SJSA1 (cell line): Measurements from ENCODE around the gene CFI. TPM values are rescaled to one million over a fixed set of nuclear protein-coding genes. Genes with fewer than 3 reads are reported as not detected.
A peak's percentile ranks its signal among the peaks of the same experiment; 100 is the strongest.

Experiments
- DNase-seq, 2 experiments: peaks; one replicate each; pipeline ENCODE4 v3.0.0-alpha.2; 2015 to 2020; ENCODE audit warnings: low spot score in 2 of 2, low read depth in 1 of 2
- H3K27ac ChIP-seq: fragments of 250-450 bp; sonication (Bioruptor Pico); 2 replicates; pipeline ENCODE4 v1.5.1; 2020; ENCODE audit warnings: mild to moderate bottlenecking, moderate library complexity
- H3K27me3 ChIP-seq: fragments of 250-450 bp; sonication (Bioruptor Pico); replicated peaks from 2 replicates; pipeline ENCODE4 v1.5.1; 2020; ENCODE audit warnings: mild to moderate bottlenecking, moderate library complexity
- H3K36me3 ChIP-seq: fragments of 250-450 bp; sonication (Bioruptor Pico); 2 replicates; pipeline ENCODE4 v1.5.1; 2020; ENCODE audit warnings: mild to moderate bottlenecking
- H3K4me1 ChIP-seq: fragments of 250-450 bp; sonication (Bioruptor Pico); replicated peaks from 2 replicates; pipeline ENCODE4 v1.6.1; 2021; ENCODE audit warnings: mild to moderate bottlenecking
- H3K4me3 ChIP-seq: fragments of 250-450 bp; sonication (Bioruptor Pico); 2 replicates; pipeline ENCODE4 v1.5.1; 2020; ENCODE audit warnings: mild to moderate bottlenecking
- H3K9me3 ChIP-seq: fragments of 250-450 bp; sonication (Bioruptor Pico); replicated peaks from 2 replicates; pipeline ENCODE4 v1.5.1; 2020; ENCODE audit warnings: mild to moderate bottlenecking
- total RNA-seq: library from RNA; depleted of rRNA; stranded (reverse); fragments of >200 nt; shearing (Covaris generic); gene quantifications from 2 replicates; pipeline ENCODE4 v1.2.3, GENCODE V29; 2014; rRNA removed

Gene CFI
- total RNA-seq: 3.7 and 6.1 TPM in 2 replicates

- peak in 1 of 2 experiments; percentile 25 for DNase-seq
- no peaks in the 10 kb centered on the region for H3K9me3 ChIP-seq
- H3K36me3 ChIP-seq: no peaks in the 10 kb centered on the region
- H3K4me1 ChIP-seq: no peaks in the 10 kb centered on the region; the same call in 1 of the 2 replicates
- H3K27me3 ChIP-seq: no peaks in the 10 kb centered on the region
- no peak within 1 kb of the TSS for H3K27ac ChIP-seq
- no peak within 1 kb of the TSS for H3K4me3 ChIP-seq
These were observed at the start of gene CFI for GRCh38 chr4:109801895-109802319. Gene CFI (minus strand): TSS chr4:109801999. CDS start chr4:109801971, 28 bp downstream.

- Histone ChIP-seq H3K4me1 (no peaks in the 10 kb centered on the region), H3K27me3 (no peaks in the 10 kb centered on the region), H3K4me3 (no peak overlapping the region), H3K36me3 (no peaks in the 10 kb centered on the region), H3K9me3 (no peaks in the 10 kb centered on the region), H3K27ac (no peak overlapping the region)
- DNase-seq: no peak
These were observed 48.8 kb upstream of the CFI start for GRCh38 chr4:109850601-109851000.

- DNase-seq: no peak
- H3K4me1 ChIP-seq: no peaks in the 10 kb centered on the region
- H3K9me3 ChIP-seq: no peaks in the 10 kb centered on the region
- no peaks in the 10 kb centered on the region for H3K27me3 ChIP-seq
- no peak overlapping the region for H3K4me3 ChIP-seq
- no peaks in the 10 kb centered on the region for H3K36me3 ChIP-seq
- H3K27ac ChIP-seq: no peak overlapping the region
These were observed 46.7 kb upstream of the CFI start for GRCh38 chr4:109848501-109848900.

- no peaks in the 10 kb centered on the region for H3K36me3 ChIP-seq
- no peaks in the 10 kb centered on the region for H3K9me3 ChIP-seq
- H3K4me1 ChIP-seq: no peaks in the 10 kb centered on the region
- H3K27me3 ChIP-seq: no peaks in the 10 kb centered on the region
- H3K27ac ChIP-seq: no peak within 1 kb of the TSS
- no peak within 1 kb of the TSS for H3K4me3 ChIP-seq
- no peak for DNase-seq
These were observed 46.2 kb upstream of the CFI start, which contains the start of gene LRIT3 for GRCh38 chr4:109847896-109848442. Gene LRIT3 (plus strand): TSS chr4:109848107. CDS start chr4:109848202, 95 bp downstream.

GRCh38 chr4:109846395-109847098 lies 44.7 kb upstream of the CFI start:
- DNase-seq: no peak
- Histone ChIP-seq H3K27me3 (no peaks in the 10 kb centered on the region), H3K27ac (no peak overlapping the region), H3K9me3 (no peaks in the 10 kb centered on the region), H3K4me1 (no peaks in the 10 kb centered on the region), H3K36me3 (no peaks in the 10 kb centered on the region), H3K4me3 (no peak overlapping the region)

- Histone ChIP-seq H3K9me3 (no peaks in the 10 kb centered on the region), H3K4me1 (no peaks in the 10 kb centered on the region)
- DNase-seq: no peak
These were observed 35.2 kb upstream of the CFI start for GRCh38 chr4:109836985-109837384.

GRCh38 chr4:109833756-109834155 lies 32.0 kb upstream of the CFI start:
- Histone ChIP-seq H3K27me3 (no peaks in the 10 kb centered on the region), H3K36me3 (no peaks in the 10 kb centered on the region), H3K27ac (no peak overlapping the region), H3K4me1 (no peaks in the 10 kb centered on the region), H3K9me3 (no peaks in the 10 kb centered on the region), H3K4me3 (no peak overlapping the region)
- no peak for DNase-seq

More at GRCh38 chr4:109836985-109837384, 35.2 kb upstream of the CFI start:
- Histone ChIP-seq H3K27ac (no peak overlapping the region), H3K4me3 (no peak overlapping the region), H3K36me3 (no peaks in the 10 kb centered on the region), H3K27me3 (0 out of 2 replicates have a peak, but pooled peaks cover 2% of the 10 kb centered on the region)

GRCh38 chr4:109827672-109828071 lies 25.9 kb upstream of the CFI start, which contains the start of gene RRH:
Gene RRH (plus strand): TSS chr4:109827972. CDS start chr4:109828028, 56 bp downstream.
- Histone ChIP-seq H3K4me1 (no peaks in the 10 kb centered on the region), H3K9me3 (no peaks in the 10 kb centered on the region), H3K27ac (no peak within 1 kb of the TSS), H3K27me3 (no peaks in the 10 kb centered on the region), H3K4me3 (no peak within 1 kb of the TSS), H3K36me3 (peaks cover 47% of the 10 kb centered on the region)
- DNase-seq: no peak

GRCh38 chr4:109826719-109827118 lies 24.9 kb upstream of the CFI start:
- DNase-seq: no peak
- H3K27ac ChIP-seq: no peak overlapping the region
- H3K4me3 ChIP-seq: no peak overlapping the region
- no peaks in the 10 kb centered on the region for H3K4me1 ChIP-seq
- no peaks in the 10 kb centered on the region for H3K27me3 ChIP-seq
- H3K9me3 ChIP-seq: no peaks in the 10 kb centered on the region
- peaks cover 54% of the 10 kb centered on the region for H3K36me3 ChIP-seq

GRCh38 chr4:109821185-109821584 lies 19.4 kb upstream of the CFI start:
- H3K9me3 ChIP-seq: no peaks in the 10 kb centered on the region
- peaks cover 8% of the 10 kb centered on the region for H3K4me1 ChIP-seq
- H3K4me3 ChIP-seq: no peak overlapping the region
- H3K36me3 ChIP-seq: peaks cover 82% of the 10 kb centered on the region
- H3K27me3 ChIP-seq: no peaks in the 10 kb centered on the region
- DNase-seq: no peak
- no peak overlapping the region for H3K27ac ChIP-seq

- no peak overlapping the region for H3K4me3 ChIP-seq
- no peaks in the 10 kb centered on the region for H3K27me3 ChIP-seq
- DNase-seq: no peak
- peaks cover 8% of the 10 kb centered on the region for H3K4me1 ChIP-seq
- no peak overlapping the region for H3K27ac ChIP-seq
- H3K36me3 ChIP-seq: peaks cover 78% of the 10 kb centered on the region
- no peaks in the 10 kb centered on the region for H3K9me3 ChIP-seq
These were observed 18.8 kb upstream of the CFI start for GRCh38 chr4:109820563-109820962.

- no peak overlapping the region for H3K27ac ChIP-seq
These were observed 16.5 kb upstream of the CFI start for GRCh38 chr4:109818268-109818667.

GRCh38 chr4:109816894-109817293 lies 15.1 kb upstream of the CFI start:
- Histone ChIP-seq H3K9me3 (no peaks in the 10 kb centered on the region), H3K27ac (no peak overlapping the region), H3K36me3 (peaks cover 45% of the 10 kb centered on the region), H3K27me3 (no peaks in the 10 kb centered on the region), H3K4me1 (peaks cover 8% of the 10 kb centered on the region), H3K4me3 (peak overlapping the region; percentile 55; the same call in 1 of the 2 replicates)
- no peak for DNase-seq

More at GRCh38 chr4:109818268-109818667, 16.5 kb upstream of the CFI start:
- Histone ChIP-seq H3K27me3 (no peaks in the 10 kb centered on the region), H3K4me3 (no peak overlapping the region), H3K36me3 (peaks cover 58% of the 10 kb centered on the region), H3K4me1 (peaks cover 8% of the 10 kb centered on the region), H3K9me3 (no peaks in the 10 kb centered on the region)
- no peak for DNase-seq

GRCh38 chr4:109816082-109816442 lies 14.3 kb upstream of the CFI start:
- peak overlapping the region; percentile 58 for H3K27ac ChIP-seq
- H3K4me3 ChIP-seq: peak overlapping the region; percentile 55
- H3K9me3 ChIP-seq: no peaks in the 10 kb centered on the region
- H3K36me3 ChIP-seq: peaks cover 38% of the 10 kb centered on the region
- DNase-seq: no peak
- H3K27me3 ChIP-seq: no peaks in the 10 kb centered on the region
- H3K4me1 ChIP-seq: peaks cover 8% of the 10 kb centered on the region
